H1 (cell line): ENCODE measurements around the gene AP1M2. TPM values are rescaled to one million over a fixed set of nuclear protein-coding genes. Genes with fewer than 3 reads are reported as not detected.

ENCODE experiments used
- CHD1 ChIP-seq: IDR thresholded peaks from 2 replicates; pipeline ENCODE4 v1.6.1; 2012; ENCODE audit warnings: low read depth, low read length, improper control_type of control experiment
- CHD2 ChIP-seq: IDR thresholded peaks from 2 replicates; pipeline ENCODE4 v1.6.1; 2012; ENCODE audit warnings: low read length, improper control_type of control experiment
- EGR1 ChIP-seq: IDR thresholded peaks from 2 replicates; pipeline ENCODE4 v1.6.1; 2011; ENCODE audit warnings: low read depth, low read length, borderline replicate concordance
- JUND ChIP-seq: IDR thresholded peaks from 2 replicates; pipeline ENCODE4 v1.6.1; 2011; ENCODE audit warnings: mild to moderate bottlenecking, improper control_type of control experiment, low read length
- KDM5A ChIP-seq: fragments of 200-600 bp; IDR thresholded peaks from 2 replicates; pipeline ENCODE4 v1.7.1; 2012; ENCODE audit warnings: mild to moderate bottlenecking, low read length, inconsistent platforms, mixed read lengths
- RFX5 ChIP-seq: IDR thresholded peaks from 2 replicates; pipeline ENCODE4 v1.6.1; 2011; ENCODE audit warnings: low read depth, low read length, improper control_type of control experiment, borderline replicate concordance
- TAF1 ChIP-seq: IDR thresholded peaks from 2 replicates; pipeline ENCODE4 v1.6.1; 2011; ENCODE audit warnings: mild to moderate bottlenecking, low read depth, low read length
- polyA plus RNA-seq, 7 experiments: library from polyadenylated mRNA; depleted of rRNA in 3 of 7; stranded (reverse) in 5 of 7; unstranded in 2 of 7; fragments of >200 nt in 5 of 7; fragments of 200-250 nt in 2 of 7; gene quantifications; 1 replicate in 5 of 7; 2 replicates in 1 of 7; 4 replicates in 1 of 7; pipeline versions ENCODE4 v1.2.1 to v1.2.3, GENCODE V29; 2011 to 2013; ENCODE audit warnings: missing spikeins in 2 of 7, mixed read lengths in 2 of 7
- total RNA-seq: library from RNA; stranded (reverse); fragmentation: NEBNext Ultra II Directional; extraction: Animal tissue kit (Norgen Biotek cat#: 25700); gene quantifications from 2 replicates; pipeline ENCODE4 v1.2.1, GENCODE V29; 2021

The AP1M2 gene
- total and polyA plus RNA-seq, 2 of the 8 experiments (the other 6 are each of a cell fraction or from before 2014, with no cell fraction given): 140 to 161 TPM

- no peak for TF ChIP-seq RFX5
- no peak for TF ChIP-seq KDM5A
- TF ChIP-seq CHD2: no peak
- no peak for TF ChIP-seq EGR1
- TF ChIP-seq JUND: no peak
- TF ChIP-seq TAF1: no peak
- no peak for TF ChIP-seq CHD1
Observed at GRCh38 chr19:10567656-10568055, 19.5 kb downstream of the AP1M2 start (continued).
